NOMO-1 (cell line): ENCODE measurements around the gene SLCO2B1.

Source experiments
- DNase-seq, 2 experiments: peaks; one replicate each; lab custom pipeline; 2025; ENCODE audit not compliant: unreplicated experiment in 2 of 2; lab: John Stamatoyannopoulos, UW

Gene SLCO2B1

GRCh38 chr11:75208446-75208845 lies 57.5 kb downstream of the SLCO2B1 start:
- DNase-seq, result no peak

- DNase-seq, result no peak
These were observed 61.5 kb downstream of the SLCO2B1 start for GRCh38 chr11:75212411-75212810.

GRCh38 chr11:75214411-75214821 lies 63.5 kb downstream of the SLCO2B1 start:
- DNase-seq, result peak; percentile 24 to 58

- no peak for DNase-seq
These were observed 63.9 kb downstream of the SLCO2B1 start for GRCh38 chr11:75214843-75215242.

GRCh38 chr11:75219869-75220268 lies 69.0 kb downstream of the SLCO2B1 start:
- no peak for DNase-seq

- DNase-seq, result no peak
These were observed 73.2 kb downstream of the SLCO2B1 start for GRCh38 chr11:75223954-75224643.

- no peak for DNase-seq
These were observed 74.9 kb downstream of the SLCO2B1 start for GRCh38 chr11:75225794-75226193.

GRCh38 chr11:75229466-75229865 lies 78.6 kb downstream of the SLCO2B1 start:
- no peak for DNase-seq

GRCh38 chr11:75230621-75231020 lies 79.7 kb downstream of the SLCO2B1 start:
- DNase-seq, result no peak

GRCh38 chr11:75233754-75234172 lies 82.9 kb downstream of the SLCO2B1 start:
- DNase-seq, result peak in 1 of 2 experiments; percentile 30

GRCh38 chr11:75236062-75236461 lies 85.2 kb downstream of the SLCO2B1 start:
- DNase-seq, result no peak

GRCh38 chr11:75237050-75237449 lies 86.1 kb downstream of the SLCO2B1 start:
- no peak for DNase-seq

- no peak for DNase-seq
These were observed 87.9 kb downstream of the SLCO2B1 start for GRCh38 chr11:75238595-75239440.

GRCh38 chr11:75239531-75240290 lies 88.8 kb downstream of the SLCO2B1 start:
- DNase-seq, result no peak

- DNase-seq, result no peak
These were observed 89.6 kb downstream of the SLCO2B1 start, which contains the start of gene TPBGL for GRCh38 chr11:75240311-75241035. TSS of gene TPBGL (plus strand) at chr11:75240774. CDS start at chr11:75241050, 276 bp downstream.

GRCh38 chr11:75241036-75241905 lies 90.4 kb downstream of the SLCO2B1 start:
- DNase-seq, result peak; percentile 69 to 79

GRCh38 chr11:75241906-75242644 lies 91.2 kb downstream of the SLCO2B1 start:
- no peak for DNase-seq

- no peak for DNase-seq
These were observed 92.1 kb downstream of the SLCO2B1 start for GRCh38 chr11:75242722-75243600.
